CD4-positive, alpha-beta T cell treated with Interleukin-12 subunit alpha and Interleukin-12 subunit beta, for 1 hour (primary cell): ENCODE data around the gene HACE1.
"Not testable (repeated sequence)": the region's sequence is repeated elsewhere in the genome, so short reads cannot be mapped to it uniquely, and the experiment has no call there.

Experiments
- DNase-seq: peaks from one replicate; pipeline ENCODE4 v3.0.0-alpha.2; 2020

Gene HACE1

GRCh38 chr6:104820820-104821219 is 38.9 kb downstream of the HACE1 start:
- DNase-seq = not testable (repeated sequence)

GRCh38 chr6:104816125-104816524 is 43.6 kb downstream of the HACE1 start:
- no peak for DNase-seq

- no peak for DNase-seq
Measured at GRCh38 chr6:104814743-104815142, 45.0 kb downstream of the HACE1 start.

- DNase-seq = no peak
Measured at GRCh38 chr6:104813552-104813951, 46.2 kb downstream of the HACE1 start.

- DNase-seq = no peak
Measured at GRCh38 chr6:104809116-104809515, 50.6 kb downstream of the HACE1 start.

GRCh38 chr6:104805335-104805734 is 54.4 kb downstream of the HACE1 start:
- DNase-seq = not testable (repeated sequence)

GRCh38 chr6:104799134-104799657 is 60.5 kb downstream of the HACE1 start:
- no peak for DNase-seq

GRCh38 chr6:104796031-104796785 is 63.5 kb downstream of the HACE1 start:
- no peak for DNase-seq

- no peak for DNase-seq
Measured at GRCh38 chr6:104795363-104795762, 64.4 kb downstream of the HACE1 start.

- peak; percentile 36 for DNase-seq
Measured at GRCh38 chr6:104789770-104790190, 69.9 kb downstream of the HACE1 start.

GRCh38 chr6:104788400-104788799 is 71.3 kb downstream of the HACE1 start:
- DNase-seq = peak; percentile 11

GRCh38 chr6:104787305-104787704 is 72.4 kb downstream of the HACE1 start:
- DNase-seq = no peak

- no peak for DNase-seq
Measured at GRCh38 chr6:104784884-104785283, 74.8 kb downstream of the HACE1 start.

- peak; percentile 36 for DNase-seq
Measured at GRCh38 chr6:104771258-104771832, 88.4 kb downstream of the HACE1 start.

GRCh38 chr6:104768906-104769305 is 90.8 kb downstream of the HACE1 start:
- DNase-seq = no peak

GRCh38 chr6:104766595-104766994 is 93.1 kb downstream of the HACE1 start:
- DNase-seq = no peak

- DNase-seq = no peak
Measured at GRCh38 chr6:104754788-104755409, 104.8 kb downstream of the HACE1 start.

- DNase-seq = no peak
Measured at GRCh38 chr6:104753251-104753650, 106.5 kb downstream of the HACE1 start.

- DNase-seq = no peak
Measured at GRCh38 chr6:104750449-104750848, 109.3 kb downstream of the HACE1 start.

GRCh38 chr6:104739124-104739523 is 120.6 kb downstream of the HACE1 start:
- not testable (repeated sequence) for DNase-seq

- DNase-seq = not testable (repeated sequence)
Measured at GRCh38 chr6:104737567-104737966, 122.2 kb downstream of the HACE1 start.

- DNase-seq = no peak
Measured at GRCh38 chr6:104736545-104736944, 123.2 kb downstream of the HACE1 start.

- no peak for DNase-seq
Measured at GRCh38 chr6:104730450-104730849, 129.3 kb downstream of the HACE1 start.

- DNase-seq = no peak
Measured at GRCh38 chr6:104729433-104729832, 130.3 kb downstream of the HACE1 start.
